ENCODE results near the gene SLC44A3.

Gene SLC44A3, protein sequence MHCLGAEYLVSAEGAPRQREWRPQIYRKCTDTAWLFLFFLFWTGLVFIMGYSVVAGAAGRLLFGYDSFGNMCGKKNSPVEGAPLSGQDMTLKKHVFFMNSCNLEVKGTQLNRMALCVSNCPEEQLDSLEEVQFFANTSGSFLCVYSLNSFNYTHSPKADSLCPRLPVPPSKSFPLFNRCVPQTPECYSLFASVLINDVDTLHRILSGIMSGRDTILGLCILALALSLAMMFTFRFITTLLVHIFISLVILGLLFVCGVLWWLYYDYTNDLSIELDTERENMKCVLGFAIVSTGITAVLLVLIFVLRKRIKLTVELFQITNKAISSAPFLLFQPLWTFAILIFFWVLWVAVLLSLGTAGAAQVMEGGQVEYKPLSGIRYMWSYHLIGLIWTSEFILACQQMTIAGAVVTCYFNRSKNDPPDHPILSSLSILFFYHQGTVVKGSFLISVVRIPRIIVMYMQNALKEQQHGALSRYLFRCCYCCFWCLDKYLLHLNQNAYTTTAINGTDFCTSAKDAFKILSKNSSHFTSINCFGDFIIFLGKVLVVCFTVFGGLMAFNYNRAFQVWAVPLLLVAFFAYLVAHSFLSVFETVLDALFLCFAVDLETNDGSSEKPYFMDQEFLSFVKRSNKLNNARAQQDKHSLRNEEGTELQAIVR

DNA sequence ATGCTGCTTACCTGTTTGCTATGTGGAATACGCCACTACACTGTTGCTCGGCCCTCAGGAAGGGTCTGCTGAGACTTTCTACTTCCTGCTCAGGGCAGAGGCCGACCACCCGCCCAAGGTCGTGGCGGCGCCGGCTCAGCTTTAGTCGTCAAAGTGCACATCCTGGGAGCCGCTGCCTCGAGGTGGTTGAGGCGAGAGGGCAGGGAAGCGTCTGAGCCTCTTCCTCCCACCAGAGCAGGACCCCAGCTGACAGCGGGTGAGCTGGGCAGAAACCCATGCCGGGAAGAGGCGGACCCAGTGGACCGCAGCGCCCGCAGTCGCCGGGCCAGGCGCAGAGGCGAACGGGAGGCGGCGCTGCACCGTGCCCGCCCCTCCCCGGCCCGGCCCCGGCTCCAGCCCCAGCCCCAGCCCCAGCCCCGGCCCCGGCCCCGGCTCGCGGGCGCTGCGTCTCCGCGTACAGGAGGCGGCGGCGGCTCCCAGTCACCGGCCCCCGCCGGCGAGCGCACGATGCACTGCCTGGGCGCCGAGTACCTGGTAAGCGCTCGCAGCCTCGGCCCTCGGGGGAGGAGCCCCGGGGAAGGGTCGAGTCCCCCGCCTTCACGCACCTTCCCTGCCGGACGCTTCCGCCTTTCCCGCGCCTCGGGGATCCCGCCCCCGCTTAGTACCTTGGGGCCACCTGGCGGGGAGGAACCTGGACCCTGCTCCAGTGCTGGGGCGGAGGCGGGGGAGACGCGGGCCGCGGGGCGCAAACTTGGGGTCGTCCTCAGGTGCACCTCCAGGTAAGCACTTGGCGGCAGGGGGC, at the start of gene SLC44A3:
Gene SLC44A3 (plus strand): TSS at position 413 of the 802 bp plus-strand sequence. CDS start 95 bp downstream, at position 508.
- DNase-seq = no peak

GRCh38 chr1:94772230-94772641, 47.9 kb upstream of the SLC44A3 start:
- DNase-seq = no peak

- DNase-seq = no peak
These were observed 47.3 kb upstream of the SLC44A3 start for GRCh38 chr1:94772845-94773244.

- DNase-seq = no peak
These were observed 46.8 kb upstream of the SLC44A3 start for GRCh38 chr1:94773296-94773809.

- no peak for DNase-seq
These were observed 46.2 kb upstream of the SLC44A3 start for GRCh38 chr1:94773931-94774422.

DNA sequence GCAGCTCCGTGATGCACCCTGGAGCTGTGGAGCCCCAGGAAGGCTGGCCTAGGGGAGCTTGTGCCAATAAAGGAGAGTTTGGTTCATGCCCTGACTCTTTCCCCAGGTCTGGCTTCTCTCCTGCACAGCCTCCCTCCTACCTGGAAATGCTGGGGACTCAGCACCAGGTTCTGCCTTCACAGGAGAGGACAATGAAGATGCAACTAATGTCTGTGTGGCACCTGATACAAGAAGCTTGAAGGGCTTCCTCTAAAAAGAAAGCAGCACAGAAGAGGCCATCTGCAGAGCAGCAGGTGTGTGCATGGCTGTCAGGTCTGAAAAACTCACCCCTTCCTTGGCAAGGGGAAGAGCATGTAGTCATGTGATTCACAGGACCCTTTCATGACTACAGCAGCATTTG, 43.7 kb upstream of the SLC44A3 start:
- DNase-seq = no peak

DNA sequence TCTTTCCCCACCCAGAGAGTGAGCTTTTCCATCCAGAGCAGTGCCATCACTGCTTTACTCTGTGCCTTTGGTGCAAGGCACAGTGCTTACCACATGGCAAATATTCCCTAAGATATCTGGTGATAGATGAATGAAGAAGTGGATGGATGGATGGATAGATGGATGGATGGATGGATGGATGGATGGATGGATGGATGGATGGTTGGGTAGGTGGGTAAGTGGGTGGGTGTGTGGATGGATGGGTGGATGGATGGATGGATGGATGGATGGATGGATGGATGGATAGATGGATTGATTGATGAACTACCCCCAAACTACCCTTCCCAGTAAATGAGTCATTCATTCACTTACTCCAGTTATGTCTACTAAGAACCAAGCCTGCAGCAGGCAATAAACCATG, 42.9 kb upstream of the SLC44A3 start:
- no peak for DNase-seq

DNA sequence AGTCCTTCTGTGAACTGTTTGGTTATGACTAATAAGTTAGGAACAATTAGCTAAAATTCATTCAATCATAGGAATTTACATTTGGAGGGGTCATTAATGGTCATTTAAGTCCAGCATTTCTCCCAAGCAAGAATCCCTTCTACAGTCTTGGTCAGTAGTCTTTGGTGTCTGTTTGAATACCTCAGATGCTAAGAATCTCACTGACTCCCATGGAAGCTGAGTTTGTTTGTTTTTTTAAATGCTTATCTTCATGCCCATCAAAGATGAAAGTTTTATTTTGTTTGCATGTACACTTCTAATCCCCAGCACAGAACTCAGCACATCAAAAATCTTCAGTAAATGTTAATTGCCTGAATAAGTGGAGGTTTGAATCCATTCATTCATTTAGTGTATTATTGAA, 41.3 kb upstream of the SLC44A3 start:
- no peak for DNase-seq

DNA sequence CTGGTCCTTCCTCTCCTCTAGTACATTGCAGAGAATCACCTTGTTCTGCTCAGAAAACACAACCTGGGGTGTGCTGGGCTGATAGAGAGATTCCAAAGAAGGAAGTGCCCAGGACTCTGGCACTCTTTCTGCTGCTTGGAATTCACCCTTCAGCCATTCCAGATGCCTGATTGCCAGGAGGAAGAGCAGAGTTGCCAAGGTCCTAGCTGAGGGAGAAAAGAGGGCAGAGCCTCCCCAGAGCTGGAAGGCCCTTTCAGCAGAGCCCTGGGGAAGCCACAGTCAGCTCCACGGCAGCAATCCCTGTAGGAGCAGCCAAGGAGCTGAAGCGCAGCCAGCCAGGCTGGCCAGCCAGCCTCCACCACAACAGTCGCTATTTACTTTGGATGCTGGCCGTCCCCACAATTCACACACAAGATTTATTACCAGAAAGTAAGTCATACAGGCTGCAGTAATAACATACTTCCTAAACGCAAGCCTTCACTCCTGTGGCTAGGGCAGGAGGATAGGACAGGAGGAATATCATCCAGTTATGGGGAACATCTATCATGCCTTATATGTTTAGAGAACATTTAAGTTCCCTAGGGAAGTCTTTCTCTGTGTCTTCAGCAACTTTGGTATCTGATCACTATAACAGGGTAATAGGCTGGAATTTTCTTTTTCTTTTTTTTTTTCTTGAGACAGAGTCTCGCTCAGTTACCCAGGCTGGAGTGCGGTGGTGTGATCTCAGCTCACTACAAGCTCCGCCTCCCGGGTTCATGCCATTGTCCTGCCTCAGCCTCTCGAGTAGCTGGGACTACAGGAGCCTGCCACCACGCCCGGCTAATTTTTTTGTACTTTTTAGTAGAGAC, 36.6 kb upstream of the SLC44A3 start:
- no peak for DNase-seq

GRCh38 chr1:94784190-94784515, 36.0 kb upstream of the SLC44A3 start:
- DNase-seq = no peak

- no peak for DNase-seq
These were observed 32.5 kb upstream of the SLC44A3 start for GRCh38 chr1:94787691-94788090.

DNA sequence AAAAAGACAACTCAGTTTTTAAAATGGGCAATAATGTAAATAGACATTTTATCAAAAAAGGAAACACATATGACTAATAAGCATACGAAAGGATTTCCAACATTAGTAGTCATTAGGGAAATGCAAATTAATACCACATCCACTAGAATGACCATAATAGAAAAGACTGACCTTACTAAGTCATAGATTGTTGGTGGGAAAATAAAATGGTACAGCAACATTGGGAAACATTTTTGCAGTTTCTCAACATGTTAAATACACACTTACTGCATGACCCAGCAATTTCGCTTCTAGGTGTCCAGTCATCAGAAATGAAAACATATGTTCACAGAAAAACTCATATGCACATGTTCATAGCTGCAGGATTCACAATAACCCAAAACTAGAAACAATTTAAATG, 29.9 kb upstream of the SLC44A3 start:
- no peak for DNase-seq

- DNase-seq = no peak
These were observed 29.5 kb upstream of the SLC44A3 start for GRCh38 chr1:94790670-94791069.

DNA sequence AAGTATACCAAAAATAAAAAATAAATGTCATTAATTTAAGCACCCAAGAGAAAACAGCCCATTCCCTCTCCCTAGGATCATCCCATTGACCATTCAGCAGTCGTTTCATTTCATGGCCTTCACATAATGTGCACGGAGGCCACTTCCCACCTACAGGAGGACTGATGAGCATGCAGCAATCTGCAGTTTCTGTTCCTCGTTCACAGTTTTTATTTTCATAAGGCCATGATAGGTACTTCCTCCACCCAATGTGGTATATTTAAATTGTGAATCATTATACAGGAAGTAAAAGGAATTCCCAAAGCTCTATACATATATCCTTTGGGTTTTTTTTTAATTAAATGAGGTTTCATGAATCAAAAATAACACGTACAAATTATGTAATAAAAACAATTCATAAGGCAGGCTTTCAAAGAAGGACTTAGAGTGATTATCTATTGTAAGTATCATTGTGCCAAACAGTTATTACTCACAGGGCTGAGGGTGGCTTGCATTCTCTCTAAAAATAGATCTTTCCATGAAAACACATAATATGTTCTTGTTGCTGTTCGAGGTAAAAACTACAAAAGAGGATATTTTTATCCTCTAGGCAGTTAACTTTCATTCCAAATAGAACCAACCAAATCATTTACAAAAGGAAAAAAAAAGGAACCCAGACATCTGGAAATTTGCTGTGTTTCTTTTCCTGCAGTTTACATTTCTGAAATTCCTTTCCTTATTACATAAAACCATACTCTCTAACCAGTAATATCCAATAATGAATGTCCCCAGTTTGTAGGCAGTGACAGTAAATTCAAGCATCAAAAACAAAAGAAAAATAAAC, 27.5 kb upstream of the SLC44A3 start:
- no peak for DNase-seq

- DNase-seq = no peak
These were observed 26.9 kb upstream of the SLC44A3 start for GRCh38 chr1:94793296-94793656.

DNA sequence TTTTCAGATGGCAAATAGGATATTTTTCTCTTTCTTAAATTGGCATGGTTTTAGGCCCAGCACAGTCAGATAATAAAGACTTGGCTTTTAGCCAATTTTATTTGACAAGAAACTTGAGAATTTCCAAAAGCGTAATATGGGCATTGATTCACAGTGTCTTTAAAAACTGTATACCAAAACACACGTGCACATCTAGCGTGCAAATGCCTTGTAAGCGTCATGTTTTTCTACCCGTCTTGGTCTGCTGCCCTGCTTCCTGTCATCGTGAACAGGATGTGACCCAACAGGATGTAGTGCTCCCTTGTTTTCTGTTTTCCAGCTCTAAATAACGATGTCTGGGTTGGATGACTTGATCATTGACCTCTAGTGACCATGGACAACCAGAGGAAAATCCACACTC, 24.7 kb upstream of the SLC44A3 start:
- no peak for DNase-seq

DNA sequence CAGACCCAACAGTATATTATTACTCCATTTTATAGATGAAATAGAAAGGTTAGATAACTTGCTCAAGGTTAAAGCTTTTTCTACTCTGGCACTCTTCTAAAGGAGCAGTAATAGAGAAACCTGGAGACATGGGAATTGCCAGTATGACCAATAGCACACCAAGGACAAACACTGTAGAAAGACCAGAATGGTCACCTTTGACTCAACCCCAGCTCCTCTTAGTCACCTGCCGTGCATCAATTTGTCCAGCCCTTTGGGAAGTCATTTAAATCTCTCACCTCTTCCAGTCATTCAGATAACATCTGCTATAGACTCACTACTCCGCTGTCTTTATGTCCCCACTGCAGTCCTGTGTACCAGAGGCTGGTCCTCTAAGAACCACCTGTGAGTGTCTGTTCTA, 23.9 kb upstream of the SLC44A3 start:
- DNase-seq = no peak

- DNase-seq = no peak
These were observed 22.9 kb upstream of the SLC44A3 start for GRCh38 chr1:94797291-94797690.

DNA sequence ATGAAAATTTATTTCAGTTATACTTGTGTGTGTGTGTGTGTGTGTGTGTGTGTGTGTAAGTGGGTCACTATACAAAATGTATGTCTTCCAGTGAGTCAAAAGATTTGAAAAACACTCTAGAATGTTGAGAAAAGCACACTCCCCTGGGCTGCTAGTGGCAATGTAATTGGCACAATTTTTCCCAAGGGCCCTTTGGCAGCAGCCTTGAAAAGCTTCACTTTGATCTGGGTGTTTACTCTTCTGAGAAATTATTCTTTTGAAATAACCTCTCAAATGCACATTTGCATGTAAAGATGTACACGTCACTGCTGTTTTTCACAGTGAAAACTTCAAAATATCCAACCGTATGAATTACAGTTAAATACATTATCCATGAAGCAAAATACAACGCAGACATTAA, 22.1 kb upstream of the SLC44A3 start:
- DNase-seq = no peak

DNA sequence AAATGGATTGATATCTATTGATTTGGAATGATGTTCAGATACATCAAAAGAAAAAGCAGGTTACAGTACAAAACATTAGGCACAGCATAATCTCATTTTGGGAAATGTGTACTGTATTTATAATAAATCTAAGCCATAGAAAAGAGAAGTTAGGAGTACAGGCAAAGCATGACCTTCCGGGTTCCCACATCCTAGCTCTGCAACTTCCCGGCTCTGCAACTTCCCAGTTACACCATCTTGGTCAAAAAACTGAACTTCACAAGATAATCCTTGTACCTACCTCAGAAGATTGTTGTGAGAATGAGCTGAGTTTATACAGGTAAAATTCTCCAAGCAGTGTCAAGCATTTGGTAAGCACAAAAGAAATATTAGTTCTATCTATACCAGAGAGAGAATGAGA, 21.7 kb upstream of the SLC44A3 start:
- no peak for DNase-seq

- DNase-seq = no peak
These were observed 21.0 kb upstream of the SLC44A3 start for GRCh38 chr1:94799206-94799605.
